ENCODE measurements around the gene TUBGCP6. TPM values are rescaled to one million over a fixed set of nuclear protein-coding genes. Genes with fewer than 3 reads are reported as not detected.

TUBGCP6 gene
- total and polyA plus RNA-seq, 2 donors (not counting 3 experiments of a cell fraction or from before 2014, with no cell fraction given), result 33.1 to 45.3 TPM

- TF ChIP-seq JUN (IDR thresholded peaks at IDR 0.05; ENCODE audit: borderline replicate concordance, insufficient read depth, insufficient read length, low read depth), result no peak
- TF ChIP-seq FOS (IDR thresholded peaks at IDR 0.05; ENCODE audit: borderline replicate concordance, insufficient read depth, low read length), result peak; percentile 33
- DNase-seq (ENCODE audit: low read depth, low spot score) (peak; percentile 45), FAIRE-seq (peak; percentile 72)
- CTCF ChIA-PET, result interaction anchor here (1.0 kb wide), 1 partner anchor 20 kb away, joined by 3 read pairs; no protein-coding TSS in a partner anchor
- dilution Hi-C loops (cut with MboI; ENCODE audit: extremely low pct_ligation_motif_present, low sequenced_read_pairs) (no loop called here), intact Hi-C loops (cut with micrococcal nuclease) (no loop called here)
- Histone ChIP-seq H4K20me1 (replicated peaks; ENCODE audit: control insufficient read depth, extremely low read depth, insufficient read depth, low read length) (no peaks in the 10 kb centered on the region), H3K9ac (replicated peaks; ENCODE audit: extremely low read depth, insufficient read depth, low read length) (no peak overlapping the region), H3K79me2 (ENCODE audit: control insufficient read depth, insufficient read depth, low read length) (peaks cover 25% of the 10 kb centered on the region), H3K4me2 (ENCODE audit: insufficient read depth, low read length) (no peak overlapping the region), H3K27ac (ENCODE audit: insufficient read depth, low read depth, low read length) (peak overlapping the region; percentile 3), H3K9me3 (replicated peaks; ENCODE audit: control insufficient read depth, insufficient read depth, low read length) (no peaks in the 10 kb centered on the region), H3K4me3 (replicated peaks in 1 of 3; ENCODE audit: insufficient read depth in 1 of 3, low read depth in 1 of 3, low read length in 3 of 3) (no peak overlapping the region), H3K4me1 (ENCODE audit: control insufficient read depth, extremely low read depth, insufficient read depth, low read length) (peaks cover 27% of the 10 kb centered on the region), H3K36me3 (ENCODE audit: control insufficient read depth in 2 of 2, extremely low read depth in 1 of 2, insufficient read depth in 2 of 2, low read length in 2 of 2) (peaks cover 0 to 6% of the 10 kb centered on the region in 2 experiments), H3K27me3 (ENCODE audit: control insufficient read depth in 2 of 2, insufficient read depth in 2 of 2, low read length in 2 of 2) (no peaks in the 10 kb centered on the region), H3K9me1 (replicated peaks; ENCODE audit: control insufficient read depth, extremely low read depth, insufficient read depth, low read length) (no peaks in the 10 kb centered on the region), H2AFZ (ENCODE audit: low read depth, low read length) (no peak overlapping the region)
- BruUV-seq (replicated peaks), result no TSS peak
- POLR2A ChIA-PET, result no interaction called here
Measured at GRCh38 chr22:50247748-50248147, 2.9 kb upstream of the TUBGCP6 start.

GRCh38 chr22:50246242-50247175, 1.7 kb upstream of the TUBGCP6 start:
- CTCF ChIA-PET, result no interaction called here
- H3K27me3 ChIP-seq (ENCODE audit: control insufficient read depth in 2 of 2, insufficient read depth in 2 of 2, low read length in 2 of 2), result no peaks in the 10 kb centered on the region
- H3K9ac ChIP-seq (replicated peaks; ENCODE audit: extremely low read depth, insufficient read depth, low read length), result no peak overlapping the region
- TSS peak; percentile 26 for BruUV-seq (replicated peaks)
- no peak for DNase-seq (ENCODE audit: low read depth, low spot score)
- H3K9me3 ChIP-seq (replicated peaks; ENCODE audit: control insufficient read depth, insufficient read depth, low read length), result no peaks in the 10 kb centered on the region
- H3K4me3 ChIP-seq (replicated peaks in 1 of 3; ENCODE audit: insufficient read depth in 1 of 3, low read depth in 1 of 3, low read length in 3 of 3), result no peak overlapping the region
- POLR2A ChIA-PET, result no interaction called here
- no peak overlapping the region for H3K4me2 ChIP-seq (ENCODE audit: insufficient read depth, low read length)
- peaks cover 33% of the 10 kb centered on the region for H3K79me2 ChIP-seq (ENCODE audit: control insufficient read depth, insufficient read depth, low read length)
- H3K27ac ChIP-seq (ENCODE audit: insufficient read depth, low read depth, low read length), result no peak overlapping the region
- H3K9me1 ChIP-seq (replicated peaks; ENCODE audit: control insufficient read depth, extremely low read depth, insufficient read depth, low read length), result no peaks in the 10 kb centered on the region
- H3K36me3 ChIP-seq (ENCODE audit: control insufficient read depth in 2 of 2, extremely low read depth in 1 of 2, insufficient read depth in 2 of 2, low read length in 2 of 2), result peaks cover 0 to 6% of the 10 kb centered on the region in 2 experiments
- FAIRE-seq, result no peak
- dilution Hi-C loops (cut with MboI; ENCODE audit: extremely low pct_ligation_motif_present, low sequenced_read_pairs) (no loop called here), intact Hi-C loops (cut with micrococcal nuclease) (no loop called here)
- TF ChIP-seq JUN (IDR thresholded peaks at IDR 0.05; ENCODE audit: borderline replicate concordance, insufficient read depth, insufficient read length, low read depth) (no peak), MYC (IDR thresholded peaks at IDR 0.05; ENCODE audit: low read depth, low read length) (no peak), EZH2 (IDR thresholded peaks at IDR 0.05; ENCODE audit: borderline replicate concordance, low read depth, low read length, severe bottlenecking) (no peak), POLR2A (IDR thresholded peaks at IDR 0.05; ENCODE audit: low read depth, low read length) (no peak), CTCF (IDR thresholded peaks at IDR 0.05; ENCODE audit: extremely low read depth in 1 of 2, insufficient read depth in 1 of 2, low read depth in 1 of 2, low read length in 2 of 2) (no peak), FOS (IDR thresholded peaks at IDR 0.05; ENCODE audit: borderline replicate concordance, insufficient read depth, low read length) (no peak), GATA2 (IDR thresholded peaks at IDR 0.05; ENCODE audit: insufficient read depth, insufficient read length, low read depth, low read length) (no peak), POLR2AphosphoS5 (IDR thresholded peaks at IDR 0.05; ENCODE audit: insufficient read depth, low read depth, low read length) (no peak), MAX (IDR thresholded peaks at IDR 0.05; ENCODE audit: insufficient read depth, insufficient read length) (no peak)
- no peaks in the 10 kb centered on the region for H4K20me1 ChIP-seq (replicated peaks; ENCODE audit: control insufficient read depth, extremely low read depth, insufficient read depth, low read length)
- no peak overlapping the region for H2AFZ ChIP-seq (ENCODE audit: low read depth, low read length)
- peaks cover 35% of the 10 kb centered on the region for H3K4me1 ChIP-seq (ENCODE audit: control insufficient read depth, extremely low read depth, insufficient read depth, low read length)

Measured in endothelial cell of umbilical vein (primary cell).